GM19193 (cell line): ENCODE measurements around the gene PDCD6IP.

Source experiments
- POLR2A ChIP-seq: IDR thresholded peaks from 4 replicates; pipeline ENCODE4 v1.6.1; 2011; ENCODE audit not compliant: insufficient read depth, insufficient read length; ENCODE audit errors: extremely low read depth

PDCD6IP gene

DNA sequence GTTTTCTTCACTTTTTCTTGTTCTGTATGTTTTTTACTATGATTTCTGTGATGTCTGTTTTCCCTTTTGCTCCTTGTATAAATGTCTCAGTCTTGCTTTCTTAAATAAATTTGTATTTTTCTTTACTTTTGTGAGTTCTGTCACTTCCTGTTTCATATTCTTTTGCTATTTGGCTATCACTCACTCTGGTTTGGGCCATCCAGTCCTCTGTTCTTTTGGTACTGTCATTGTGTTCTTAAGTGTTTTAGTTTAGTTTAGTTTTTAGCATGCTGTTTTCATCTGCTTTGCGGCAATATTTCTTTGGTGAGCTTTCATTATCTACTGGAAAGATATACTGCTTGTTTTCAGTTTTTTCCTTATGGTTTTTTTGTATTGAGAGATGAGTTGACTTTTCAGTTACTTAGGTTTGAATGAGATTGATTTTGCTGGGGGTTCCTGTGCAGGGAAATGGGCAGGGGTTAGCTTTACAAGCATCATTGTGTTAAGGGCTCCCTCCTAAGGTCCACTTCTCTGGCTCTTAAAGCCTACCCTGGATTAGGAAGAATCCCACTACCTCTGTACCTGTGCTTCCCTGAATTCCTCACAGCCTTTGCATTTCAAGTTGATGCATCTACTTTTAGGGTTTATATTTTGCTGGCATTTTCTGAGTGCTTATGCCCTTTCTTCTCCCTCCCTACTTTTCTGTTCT lies 35.1 kb downstream of the PDCD6IP start:
- no peak for TF ChIP-seq POLR2A

DNA sequence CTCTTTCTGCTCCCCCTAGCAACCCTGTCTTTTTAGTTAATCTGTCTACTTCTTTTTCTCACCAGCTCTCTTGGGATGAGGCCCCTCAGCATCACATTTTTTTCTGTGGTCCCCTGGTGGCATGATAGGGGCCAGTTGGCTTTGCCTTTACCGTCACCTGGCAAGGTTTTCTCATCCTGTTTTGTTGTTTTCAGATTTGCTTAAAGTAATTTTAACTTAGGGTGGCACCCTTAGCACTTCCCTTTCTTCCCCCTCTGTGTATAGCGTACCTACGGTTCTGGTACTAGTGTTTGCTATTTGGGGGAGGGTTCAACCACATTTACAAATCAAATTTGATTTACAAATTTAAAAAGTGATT lies 35.6 kb downstream of the PDCD6IP start:
- TF ChIP-seq POLR2A, result no peak

DNA sequence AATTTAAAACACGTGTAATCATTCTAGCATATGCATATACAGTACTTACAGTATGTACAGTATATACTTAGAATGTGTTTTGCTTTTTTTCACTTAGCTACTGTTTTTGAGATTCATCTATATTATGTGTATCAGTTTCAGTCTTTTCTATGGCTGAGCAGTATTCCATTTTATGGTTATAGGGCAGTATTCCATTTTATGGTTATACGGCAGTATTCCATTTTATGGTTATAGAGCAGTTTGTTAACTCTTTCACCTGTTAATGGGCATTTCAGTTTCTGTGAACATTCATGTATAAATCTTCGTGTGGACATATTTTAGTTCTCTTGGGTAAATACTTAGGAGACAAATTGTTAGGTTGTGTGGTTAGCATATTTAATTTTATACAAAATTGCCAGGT lies 40.9 kb downstream of the PDCD6IP start:
- TF ChIP-seq POLR2A, result no peak

DNA sequence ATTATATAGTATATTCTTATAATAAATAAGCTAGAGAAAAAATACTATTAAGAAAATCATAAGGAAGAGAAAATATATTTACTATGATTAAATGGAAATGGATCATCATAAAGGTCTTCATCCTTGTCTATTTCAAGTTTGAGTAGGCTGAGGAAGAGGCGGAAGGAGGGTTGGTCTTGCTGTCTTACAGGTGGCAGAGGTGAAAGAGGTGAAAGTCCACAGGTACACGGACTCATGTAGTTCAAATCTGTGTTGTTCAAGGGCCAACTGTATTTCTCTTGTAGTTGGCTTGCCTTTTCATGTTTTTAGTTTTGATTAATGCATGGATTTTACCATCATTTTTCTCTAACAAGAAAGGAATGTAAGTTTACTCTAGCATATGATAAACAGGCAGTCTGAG lies 41.7 kb downstream of the PDCD6IP start:
- TF ChIP-seq POLR2A, result no peak

DNA sequence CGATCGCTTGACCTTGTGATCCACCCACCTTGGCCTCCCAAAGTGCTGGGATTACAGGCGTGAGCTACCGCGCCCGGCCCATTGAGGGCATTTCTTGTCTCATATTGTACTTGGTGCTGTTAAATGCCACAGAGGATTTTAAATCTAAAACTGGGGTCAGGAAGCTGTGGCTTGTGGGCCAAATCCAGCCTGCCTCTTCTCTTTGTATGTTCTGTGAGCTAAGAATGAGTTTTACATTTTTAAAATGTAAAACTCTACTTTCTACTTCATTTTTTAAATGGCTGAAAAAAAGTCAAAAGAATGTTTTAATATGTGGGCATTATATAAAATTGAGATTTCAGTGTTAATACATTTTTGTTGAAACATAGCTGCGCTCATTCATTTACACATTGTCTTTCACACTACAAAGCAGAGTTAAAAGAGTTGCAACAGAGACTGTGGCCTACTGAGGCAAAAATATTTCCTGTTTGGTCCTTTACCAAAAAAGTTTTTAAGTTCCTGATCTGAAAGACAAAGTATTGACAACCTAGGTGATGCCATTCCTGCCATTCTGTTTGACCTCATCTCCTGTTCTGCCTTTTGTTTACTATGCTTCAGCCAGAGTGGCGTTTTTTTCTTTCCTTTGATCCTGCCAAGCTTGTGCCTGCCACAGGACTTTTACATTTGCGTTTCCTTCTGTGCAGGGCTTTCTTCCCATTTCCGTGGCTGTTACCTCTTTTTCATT lies 50.4 kb downstream of the PDCD6IP start:
- no peak for TF ChIP-seq POLR2A

DNA sequence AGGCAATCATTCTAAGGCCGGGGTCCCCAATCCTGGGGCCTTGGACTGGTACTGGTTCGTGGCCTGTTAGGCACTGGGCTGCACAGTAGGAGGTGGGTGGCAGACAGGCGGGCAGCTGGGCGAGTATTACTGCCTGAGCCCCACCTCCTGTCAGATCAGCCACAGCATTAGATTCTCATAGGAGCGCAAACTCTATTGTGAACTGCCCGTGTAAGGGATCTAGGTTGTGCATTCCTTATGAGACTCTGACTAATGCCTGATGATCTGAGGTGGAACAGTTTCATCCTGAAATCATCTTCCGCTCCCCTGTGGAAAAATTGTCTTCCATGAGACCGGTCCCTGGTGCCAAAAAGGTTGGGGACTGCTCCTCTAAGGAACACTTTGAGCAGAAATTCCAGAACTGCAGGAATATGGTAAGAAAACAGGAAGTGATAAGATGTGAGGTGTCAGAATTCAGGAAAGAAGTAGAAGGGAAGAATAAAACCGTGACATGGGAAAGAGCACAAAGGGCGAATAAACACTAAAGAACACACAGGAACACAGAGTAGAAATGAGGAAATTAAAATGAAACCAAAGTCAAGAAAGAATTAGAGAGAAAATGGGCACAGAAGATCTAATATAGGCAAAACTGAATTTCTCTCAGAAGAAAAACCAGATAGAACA lies 57.6 kb downstream of the PDCD6IP start:
- TF ChIP-seq POLR2A, result no peak

DNA sequence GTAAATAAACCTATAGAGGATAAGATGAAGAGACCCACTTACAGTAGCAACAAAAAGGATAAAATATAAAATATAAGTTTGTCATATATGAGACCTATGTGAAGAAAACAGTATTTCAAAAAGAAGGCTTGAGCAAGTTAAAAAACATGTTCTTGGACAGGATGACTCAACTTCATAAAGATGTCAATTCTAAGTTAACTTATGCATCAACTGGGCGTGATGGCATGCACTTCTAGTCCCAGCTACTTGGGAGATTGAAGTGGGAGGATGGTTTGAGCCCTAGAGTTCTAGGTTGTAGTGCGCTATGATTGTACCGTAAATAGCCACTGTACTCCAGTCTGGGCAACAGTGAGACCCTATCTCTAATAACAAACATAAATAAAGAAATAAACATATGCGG lies 59.7 kb downstream of the PDCD6IP start:
- no peak for TF ChIP-seq POLR2A

DNA sequence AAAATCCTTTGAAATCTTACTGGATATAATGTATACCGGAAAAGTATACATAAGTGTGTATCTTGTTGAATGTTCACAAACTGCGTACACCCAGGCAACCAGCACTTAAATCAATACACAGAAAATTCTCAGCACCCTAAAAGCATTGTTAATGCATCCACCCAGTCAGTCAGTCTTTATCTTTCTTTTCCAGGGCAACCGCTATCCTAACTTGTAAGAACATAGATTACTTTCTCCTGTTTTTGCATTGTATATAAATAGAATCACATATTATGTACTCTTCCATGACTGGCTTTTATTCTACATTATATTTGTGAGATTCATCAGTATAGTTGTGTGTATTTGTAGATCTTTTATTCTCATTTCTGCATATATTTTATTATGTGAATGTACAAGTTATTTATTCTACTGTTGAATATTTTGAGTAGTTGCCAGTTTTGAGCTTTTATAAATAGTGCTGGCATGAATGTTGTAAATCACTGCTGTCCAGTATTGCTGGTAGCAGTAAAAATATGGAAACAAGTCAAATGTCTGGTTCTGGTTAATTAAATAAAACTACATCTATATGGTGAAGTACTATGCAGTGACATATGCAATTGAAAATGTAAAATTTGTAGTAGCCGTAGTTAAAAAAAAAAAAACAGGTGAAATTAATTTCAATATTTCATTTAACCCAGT lies 62.1 kb downstream of the PDCD6IP start:
- no peak for TF ChIP-seq POLR2A

DNA sequence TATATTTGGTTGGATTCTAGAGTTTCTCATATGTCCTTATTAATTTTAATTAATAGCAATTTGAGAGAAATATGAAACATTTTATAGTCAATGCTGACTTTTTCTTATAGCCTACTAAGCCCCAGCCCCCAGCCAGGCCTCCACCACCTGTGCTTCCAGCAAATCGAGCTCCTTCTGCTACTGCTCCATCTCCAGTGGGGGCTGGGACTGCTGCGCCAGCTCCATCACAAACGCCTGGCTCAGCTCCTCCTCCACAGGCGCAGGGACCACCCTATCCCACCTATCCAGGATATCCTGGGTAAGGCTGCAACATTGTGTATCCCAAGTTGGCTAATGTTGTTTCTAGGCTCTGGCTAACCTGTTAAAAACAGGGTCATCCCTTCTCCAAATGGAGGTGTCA lies 66.7 kb downstream of the PDCD6IP start:
- TF ChIP-seq POLR2A, result no peak

DNA sequence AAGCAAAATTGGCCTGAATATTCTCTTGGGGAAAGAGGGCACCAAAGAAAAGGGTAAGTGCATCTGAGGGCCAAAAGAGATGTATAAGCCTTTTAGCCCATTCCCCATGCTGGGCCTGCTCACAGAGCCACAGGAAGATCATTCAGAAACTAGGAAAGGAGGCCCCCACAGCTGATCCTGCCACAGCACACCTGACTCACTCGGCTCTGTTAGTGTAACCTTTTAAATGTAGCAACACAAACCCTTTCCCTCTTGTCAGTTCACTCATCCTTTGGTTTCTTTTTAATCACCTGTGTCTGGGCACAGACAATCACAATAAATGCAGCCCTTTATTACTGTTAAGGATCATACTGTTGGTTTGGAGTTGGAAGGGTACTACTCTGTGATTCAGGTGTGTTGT lies 69.9 kb downstream of the PDCD6IP start:
- TF ChIP-seq POLR2A, result no peak

DNA sequence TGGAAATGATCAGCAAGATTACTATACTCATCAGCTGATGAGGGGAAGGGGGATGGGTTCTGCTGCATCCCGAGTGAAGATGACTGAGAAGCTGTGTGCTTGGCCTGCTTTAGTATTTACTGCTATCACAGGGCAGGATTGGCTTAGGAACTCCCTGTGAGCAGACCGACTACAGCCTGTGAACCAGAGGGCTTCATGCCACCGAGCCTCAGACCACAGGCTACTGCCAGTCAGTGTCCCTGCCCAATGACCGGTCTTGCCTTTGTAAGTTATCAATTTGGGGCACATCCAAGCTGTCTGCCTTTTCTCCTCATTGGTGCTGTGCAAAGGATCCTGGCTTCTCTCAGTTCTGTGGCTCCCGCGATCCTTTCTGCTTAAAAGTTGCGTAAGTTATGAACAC lies 71.5 kb downstream of the PDCD6IP start:
- no peak for TF ChIP-seq POLR2A

DNA sequence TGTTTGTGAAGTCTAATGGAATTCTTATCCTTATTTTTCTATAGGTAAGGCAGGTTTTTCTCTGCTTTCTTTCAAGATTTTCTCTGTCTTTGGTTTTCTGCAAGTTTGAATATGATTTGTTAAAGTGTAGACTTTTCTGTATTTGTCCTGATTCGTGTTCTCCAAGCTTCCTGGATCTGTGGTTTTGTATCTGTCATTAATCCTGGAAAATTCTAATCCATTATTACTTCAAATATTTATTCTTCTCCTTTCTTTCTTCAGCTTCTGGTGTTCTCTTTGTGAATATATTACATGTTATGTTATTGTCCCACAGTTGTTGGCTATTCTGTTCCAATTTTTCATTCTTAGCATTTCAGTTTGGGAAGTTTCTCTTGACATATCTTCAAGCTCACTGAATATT lies 76.4 kb downstream of the PDCD6IP start:
- no peak for TF ChIP-seq POLR2A

DNA sequence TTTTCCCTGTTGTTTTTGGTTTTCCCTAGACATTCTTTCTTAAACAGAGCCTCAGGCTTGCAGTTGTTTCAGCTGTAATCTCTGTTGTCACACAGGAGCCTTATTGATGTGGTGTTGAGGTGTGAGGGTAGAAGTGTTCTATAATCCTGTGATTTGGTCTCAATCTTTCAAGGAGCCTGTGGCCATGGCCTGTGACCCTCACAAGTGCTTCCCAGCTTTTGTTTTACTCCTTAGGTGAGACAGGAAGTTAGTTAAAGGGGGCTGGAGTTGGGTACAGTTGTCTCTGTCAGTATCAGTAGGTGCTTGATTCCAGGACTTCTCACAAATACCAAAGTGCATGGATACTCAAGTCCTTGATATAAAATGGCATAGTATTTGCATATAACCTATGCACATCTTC lies 77.2 kb downstream of the PDCD6IP start:
- no peak for TF ChIP-seq POLR2A

DNA sequence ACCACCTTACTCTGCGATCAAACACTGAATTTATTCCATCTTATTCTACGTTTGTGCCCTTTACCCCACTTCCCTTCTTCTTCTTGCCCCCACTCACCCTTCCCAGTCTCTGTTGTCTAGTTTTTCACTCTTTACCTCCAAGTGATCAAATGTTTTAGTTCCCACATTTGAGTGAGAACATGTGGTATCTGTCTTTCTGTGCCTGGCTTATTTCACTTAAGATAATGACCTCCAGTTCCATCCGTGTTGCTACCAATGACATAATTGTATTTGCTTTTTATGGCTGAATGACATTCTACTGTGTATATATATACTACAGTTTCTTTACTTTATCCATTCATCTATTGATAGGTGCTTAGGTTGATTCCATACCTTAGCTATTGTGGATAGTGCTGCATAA lies 78.8 kb downstream of the PDCD6IP start:
- no peak for TF ChIP-seq POLR2A

DNA sequence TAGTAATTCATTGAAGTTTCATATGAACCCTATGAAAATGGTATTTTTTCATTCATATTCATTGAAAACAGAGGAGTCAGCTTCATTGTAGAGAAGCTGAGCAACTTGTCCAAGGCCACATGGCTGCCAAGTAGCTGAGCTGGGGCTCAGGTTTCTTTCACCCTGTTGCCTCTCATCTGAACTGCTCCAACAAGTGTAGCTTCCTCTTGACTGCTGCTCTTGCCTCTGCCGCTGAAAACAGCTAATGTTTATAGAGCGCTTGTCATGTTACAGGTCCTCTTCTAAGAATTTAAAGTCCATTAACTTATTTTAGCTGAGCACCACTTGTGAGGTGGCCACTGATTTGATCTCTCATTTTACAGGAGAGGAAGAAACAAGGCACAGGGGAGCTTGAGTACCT lies 81.1 kb downstream of the PDCD6IP start:
- TF ChIP-seq POLR2A, result no peak
